ENCODE measurements around the gene IFI27.

DNA sequence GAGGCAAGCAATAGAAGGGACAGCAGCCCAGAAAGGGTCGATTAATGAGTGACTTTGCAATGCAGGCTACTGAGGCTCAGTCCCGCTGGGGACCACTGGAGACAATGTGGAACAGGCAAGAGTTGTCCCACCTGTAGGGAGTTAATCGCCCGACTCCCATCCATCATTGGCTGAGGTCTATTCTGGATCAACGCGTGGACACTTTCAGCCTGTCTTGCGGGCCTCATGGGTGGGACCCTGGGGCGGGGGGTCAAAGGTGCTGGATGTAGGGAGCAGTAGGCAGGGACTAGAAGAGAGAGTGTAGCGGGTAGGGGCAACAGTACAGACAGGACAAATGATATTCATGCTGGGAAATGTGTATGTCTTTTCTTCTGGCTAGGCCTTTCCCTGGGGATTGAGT lies 12.8 kb downstream of the IFI27 start:
- TF ChIP-seq CTCF (IDR thresholded peaks at IDR 0.05) (no peak), POLR2A (IDR thresholded peaks at IDR 0.05) (no peak)

Measured in adrenal gland (tissue), 5 donors.